H9 (cell line): ENCODE data around the gene DSE. TPM values are rescaled to one million over a fixed set of nuclear protein-coding genes. Genes with fewer than 3 reads are reported as not detected.

Experiments
- DNase-seq: peaks from one replicate; pipeline ENCODE4 v3.0.0-alpha.2; 2017
- H2AFZ ChIP-seq: one replicate; pipeline ENCODE4 v1.6.1; 2013; ENCODE audit warnings: mild to moderate bottlenecking, low read length, control low read depth, moderate library complexity
- H2AK5ac ChIP-seq: 2 replicates; pipeline ENCODE4 v1.6.1; 2013; ENCODE audit warnings: low read length, control low read depth, mixed read lengths; ENCODE audit not compliant: insufficient read length
- H2BK120ac ChIP-seq: one replicate; pipeline ENCODE4 v1.6.1; 2013; ENCODE audit warnings: low read depth, mild to moderate bottlenecking, low read length, control low read depth, inconsistent platforms; ENCODE audit not compliant: poor library complexity, severe bottlenecking
- H2BK12ac ChIP-seq: 2 replicates; pipeline ENCODE4 v1.6.1; 2013; ENCODE audit warnings: low read length, control low read depth, mixed read lengths, low read depth; ENCODE audit not compliant: insufficient read length
- H2BK15ac ChIP-seq: 2 replicates; pipeline ENCODE4 v1.6.1; 2013; ENCODE audit warnings: low read depth, low read length, control low read depth
- H2BK20ac ChIP-seq: one replicate; pipeline ENCODE4 v1.6.1; 2013; ENCODE audit warnings: low read depth, mild to moderate bottlenecking, low read length, control low read depth, inconsistent platforms; ENCODE audit not compliant: poor library complexity, severe bottlenecking
- H2BK5ac ChIP-seq: 2 replicates; pipeline ENCODE4 v1.6.1; 2013; ENCODE audit warnings: low read length, control low read depth, mixed read lengths; ENCODE audit not compliant: insufficient read length
- H3K14ac ChIP-seq: 2 replicates; pipeline ENCODE4 v1.6.1; 2013; ENCODE audit warnings: low read length, control low read depth; ENCODE audit not compliant: insufficient read depth
- H3K18ac ChIP-seq: 2 replicates; pipeline ENCODE4 v1.6.1; 2013; ENCODE audit warnings: low read depth, mild to moderate bottlenecking, mixed read lengths, low read length, control low read depth; ENCODE audit not compliant: insufficient read length
- H3K23ac ChIP-seq: 2 replicates; pipeline ENCODE4 v1.6.1; 2013; ENCODE audit warnings: low read length, control low read depth, mixed read lengths, low read depth; ENCODE audit not compliant: insufficient read length
- H3K23me2 ChIP-seq: 2 replicates; pipeline ENCODE4 v1.6.1; 2013; ENCODE audit warnings: low read depth, mild to moderate bottlenecking, mixed read lengths, low read length, control low read depth; ENCODE audit not compliant: insufficient read length, poor library complexity, severe bottlenecking
- H3K27ac ChIP-seq: 2 replicates; pipeline ENCODE4 v1.5.1; 2013; ENCODE audit warnings: low read length, control low read depth, mixed read lengths, low read depth; ENCODE audit not compliant: insufficient read length
- H3K27me3 ChIP-seq: 2 replicates; pipeline ENCODE4 v1.6.1; 2013; ENCODE audit warnings: low read length, control low read depth, inconsistent platforms; ENCODE audit not compliant: insufficient read depth
- H3K4ac ChIP-seq: 2 replicates; pipeline ENCODE4 v1.6.1; 2013; ENCODE audit warnings: low read depth, mild to moderate bottlenecking, control low read depth, inconsistent platforms, low read length, moderate library complexity
- H3K4me1 ChIP-seq: 2 replicates; pipeline ENCODE4 v1.6.1; 2013; ENCODE audit warnings: low read length, control low read depth, inconsistent platforms; ENCODE audit not compliant: insufficient read depth
- H3K4me2 ChIP-seq: 2 replicates; pipeline ENCODE4 v1.6.1; 2013; ENCODE audit warnings: low read length, control low read depth, mixed read lengths; ENCODE audit not compliant: insufficient read length, insufficient read depth
- H3K56ac ChIP-seq: 2 replicates; pipeline ENCODE4 v1.6.1; 2013; ENCODE audit warnings: low read depth, mild to moderate bottlenecking, mixed read lengths, low read length, control low read depth; ENCODE audit not compliant: insufficient read length
- H3K79me1 ChIP-seq: 2 replicates; pipeline ENCODE4 v1.6.1; 2013; ENCODE audit warnings: low read depth, mild to moderate bottlenecking, moderate library complexity, low read length, control low read depth, inconsistent platforms; ENCODE audit not compliant: insufficient read depth, poor library complexity, severe bottlenecking
- H3K79me2 ChIP-seq: 2 replicates; pipeline ENCODE4 v1.6.1; 2013; ENCODE audit warnings: low read length, control low read depth, inconsistent platforms; ENCODE audit not compliant: insufficient read depth
- H3K9ac ChIP-seq: 2 replicates; pipeline ENCODE4 v1.6.1; 2013; ENCODE audit warnings: low read length, control low read depth, mixed read lengths; ENCODE audit not compliant: insufficient read length; ENCODE audit errors: extremely low read depth
- H3K9me3 ChIP-seq: one replicate; pipeline ENCODE4 v1.6.1; 2013; ENCODE audit warnings: low read depth, low read length, inconsistent platforms; ENCODE audit not compliant: control insufficient read depth
- H3T11ph ChIP-seq: one replicate; pipeline ENCODE4 v1.6.1; 2013; ENCODE audit warnings: mild to moderate bottlenecking, low read length, control low read depth, inconsistent platforms
- H4K20me1 ChIP-seq: one replicate; pipeline ENCODE4 v1.6.1; 2013; ENCODE audit not compliant: control insufficient read depth, insufficient read length, insufficient read depth
- H4K5ac ChIP-seq: 2 replicates; pipeline ENCODE4 v1.6.1; 2013; ENCODE audit warnings: low read depth, mild to moderate bottlenecking, mixed read lengths, low read length, control low read depth; ENCODE audit not compliant: insufficient read length
- H4K8ac ChIP-seq: replicated peaks from 2 replicates; pipeline ENCODE4 v1.6.1; 2013; ENCODE audit warnings: low read length, control low read depth, mixed read lengths, low read depth; ENCODE audit not compliant: insufficient read length
- H4K91ac ChIP-seq: 2 replicates; pipeline ENCODE4 v1.6.1; 2013; ENCODE audit warnings: low read depth, mild to moderate bottlenecking, moderate library complexity, mixed read lengths, low read length, control low read depth; ENCODE audit not compliant: insufficient read length
- H3K27ac Mint-ChIP-seq, 3 experiments: 2 replicates in 2 of 3; 3 replicates in 1 of 3; pipeline ENCODE4 v1.8.0; 2020 to 2021; ENCODE audit warnings: mixed read lengths in 3 of 3, mild to moderate bottlenecking in 1 of 3, moderate library complexity in 1 of 3
- H3K27me3 Mint-ChIP-seq: 2 replicates; pipeline ENCODE4 v1.8.0; 2021; ENCODE audit warnings: low read depth, mild to moderate bottlenecking, moderate library complexity, mixed read lengths
- H3K36me3 Mint-ChIP-seq, 3 experiments: 2 replicates in 2 of 3; 3 replicates in 1 of 3; pipeline ENCODE4 v1.8.0; 2020 to 2021; ENCODE audit warnings: low read depth in 3 of 3, mixed read lengths in 3 of 3; ENCODE audit not compliant: insufficient read depth in 1 of 3
- H3K4me1 Mint-ChIP-seq, 2 experiments: 2 replicates each; pipeline ENCODE4 v1.8.0; 2020; ENCODE audit warnings: mixed read lengths in 2 of 2
- H3K4me3 Mint-ChIP-seq, 2 experiments: 2 replicates in 1 of 2; 3 replicates in 1 of 2; pipeline ENCODE4 v1.8.0; 2020 to 2021; ENCODE audit warnings: mild to moderate bottlenecking in 2 of 2, mixed read lengths in 2 of 2, moderate library complexity in 1 of 2
- H3K9me3 Mint-ChIP-seq, 2 experiments: 2 replicates in 1 of 2; 3 replicates in 1 of 2; pipeline ENCODE4 v1.8.0; 2020; ENCODE audit warnings: mild to moderate bottlenecking in 2 of 2, mixed read lengths in 2 of 2, moderate library complexity in 1 of 2
- WGBS: extraction: QIAGEN DNeasy Blood & Tissue Kit; methylation state at CpG from one replicate; pipeline ENCODE4 v1.1.7; 2013; ENCODE audit warnings: missing lambda C conversion rate, low lambda C conversion rate, mixed read lengths; ENCODE audit not compliant: insufficient read length; ENCODE audit errors: extremely low coverage; 5-methylcytosine and 5-hydroxymethylcytosine counted together
- total RNA-seq: library from RNA; stranded (reverse); gene quantifications from 2 replicates; pipeline ENCODE4 v1.2.1, GENCODE V29; 2021
- TF ChIP-seq, protein P1 (sequence below): fragments of 200-600 bp; sonication (generic); conservative IDR thresholded peaks from 3 replicates; pipeline ENCODE4 v1.8.0; 2021; ENCODE audit warnings: antibody characterized with exemption, mild to moderate bottlenecking

DSE gene
- total RNA-seq, 1 experiment from 2014 or later = 45.6 TPM

DNA sequence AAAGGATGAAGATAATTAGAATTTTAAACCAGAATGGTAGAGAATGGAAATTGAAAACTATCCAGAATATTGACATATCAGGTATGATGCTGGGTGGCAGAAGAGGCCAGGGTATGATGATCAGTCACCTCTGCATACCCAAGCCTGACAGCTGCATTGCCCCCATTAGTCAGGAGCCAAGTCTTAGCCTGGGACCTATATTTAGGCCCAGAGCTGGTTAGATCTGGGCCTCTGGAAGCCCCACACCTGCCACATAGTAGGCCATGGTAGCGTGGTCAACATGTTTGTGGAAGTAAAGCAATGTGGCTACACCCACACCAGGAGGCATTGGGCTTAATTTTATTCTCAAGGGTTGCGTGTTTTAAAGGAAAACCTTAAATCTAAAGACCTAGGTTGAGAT, 58.4 kb downstream of the DSE start:
- Histone ChIP-seq H2AK5ac (no peak overlapping the region), H3K27me3 (no peaks in the 10 kb centered on the region), H2BK20ac (no peak overlapping the region), H2AFZ (no peak overlapping the region), H3K27ac (no peak overlapping the region), H3K14ac (no peak overlapping the region), H3K79me1 (no peaks in the 10 kb centered on the region), H2BK12ac (no peak overlapping the region), H3K79me2 (no peaks in the 10 kb centered on the region), H3K18ac (no peak overlapping the region), H3K56ac (no peak overlapping the region), H4K91ac (no peak overlapping the region), H3K23ac (no peak overlapping the region), H3T11ph (no peak overlapping the region), H3K9me3 (no peaks in the 10 kb centered on the region), H3K9ac (no peak overlapping the region), H2BK120ac (no peak overlapping the region), H3K23me2 (no peaks in the 10 kb centered on the region), H3K4me1 (peaks cover 3% of the 10 kb centered on the region; the same call in 1 of the 2 replicates), H2BK15ac (no peak overlapping the region), H4K5ac (no peak overlapping the region), H4K8ac (no peak overlapping the region), H3K4me2 (no peak overlapping the region), H4K20me1 (no peaks in the 10 kb centered on the region), H2BK5ac (no peak overlapping the region), H3K4ac (no peak overlapping the region)
- no peak for DNase-seq
- Mint-ChIP-seq H3K27ac (no peak overlapping the region), H3K4me1 (peaks cover 29 to 35% of the 10 kb centered on the region in 2 experiments), H3K36me3 (peaks cover 31 to 38% (median 32%) of the 10 kb centered on the region in 3 experiments), H3K4me3 (no peak overlapping the region), H3K27me3 (no peaks in the 10 kb centered on the region), H3K9me3 (no peaks in the 10 kb centered on the region)
- no CpG with 5 or more reads among the region's 2 CpGs for WGBS
- TF ChIP-seq, protein P1, sequence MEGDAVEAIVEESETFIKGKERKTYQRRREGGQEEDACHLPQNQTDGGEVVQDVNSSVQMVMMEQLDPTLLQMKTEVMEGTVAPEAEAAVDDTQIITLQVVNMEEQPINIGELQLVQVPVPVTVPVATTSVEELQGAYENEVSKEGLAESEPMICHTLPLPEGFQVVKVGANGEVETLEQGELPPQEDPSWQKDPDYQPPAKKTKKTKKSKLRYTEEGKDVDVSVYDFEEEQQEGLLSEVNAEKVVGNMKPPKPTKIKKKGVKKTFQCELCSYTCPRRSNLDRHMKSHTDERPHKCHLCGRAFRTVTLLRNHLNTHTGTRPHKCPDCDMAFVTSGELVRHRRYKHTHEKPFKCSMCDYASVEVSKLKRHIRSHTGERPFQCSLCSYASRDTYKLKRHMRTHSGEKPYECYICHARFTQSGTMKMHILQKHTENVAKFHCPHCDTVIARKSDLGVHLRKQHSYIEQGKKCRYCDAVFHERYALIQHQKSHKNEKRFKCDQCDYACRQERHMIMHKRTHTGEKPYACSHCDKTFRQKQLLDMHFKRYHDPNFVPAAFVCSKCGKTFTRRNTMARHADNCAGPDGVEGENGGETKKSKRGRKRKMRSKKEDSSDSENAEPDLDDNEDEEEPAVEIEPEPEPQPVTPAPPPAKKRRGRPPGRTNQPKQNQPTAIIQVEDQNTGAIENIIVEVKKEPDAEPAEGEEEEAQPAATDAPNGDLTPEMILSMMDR = no peak
